ENCODE results near the gene ABCA7.

Gene ABCA7

DNA sequence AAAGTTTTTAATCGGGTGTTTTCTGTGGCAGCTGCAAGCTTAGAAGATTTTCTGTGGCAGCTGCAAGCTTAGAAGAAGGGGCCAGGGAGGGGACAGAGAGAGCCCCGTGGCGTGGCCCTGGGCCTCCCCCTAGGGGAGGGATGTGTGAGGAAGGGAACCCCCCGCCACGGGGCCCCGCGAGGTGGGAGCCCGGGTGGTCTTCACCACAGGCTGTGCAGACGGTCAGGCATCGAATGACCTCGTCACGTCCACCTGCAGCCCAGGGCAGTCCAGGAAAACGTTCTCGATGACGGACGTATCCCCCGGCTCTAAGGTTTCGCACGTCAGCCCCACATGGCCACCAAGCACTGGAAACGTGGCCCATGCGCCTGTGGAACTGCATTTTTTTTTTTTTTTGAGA is 46.7 kb downstream of the ABCA7 start:
- in situ Hi-C loops (cut with HindIII; ENCODE audit: low sequenced_read_pairs) = no loop called here

DNA sequence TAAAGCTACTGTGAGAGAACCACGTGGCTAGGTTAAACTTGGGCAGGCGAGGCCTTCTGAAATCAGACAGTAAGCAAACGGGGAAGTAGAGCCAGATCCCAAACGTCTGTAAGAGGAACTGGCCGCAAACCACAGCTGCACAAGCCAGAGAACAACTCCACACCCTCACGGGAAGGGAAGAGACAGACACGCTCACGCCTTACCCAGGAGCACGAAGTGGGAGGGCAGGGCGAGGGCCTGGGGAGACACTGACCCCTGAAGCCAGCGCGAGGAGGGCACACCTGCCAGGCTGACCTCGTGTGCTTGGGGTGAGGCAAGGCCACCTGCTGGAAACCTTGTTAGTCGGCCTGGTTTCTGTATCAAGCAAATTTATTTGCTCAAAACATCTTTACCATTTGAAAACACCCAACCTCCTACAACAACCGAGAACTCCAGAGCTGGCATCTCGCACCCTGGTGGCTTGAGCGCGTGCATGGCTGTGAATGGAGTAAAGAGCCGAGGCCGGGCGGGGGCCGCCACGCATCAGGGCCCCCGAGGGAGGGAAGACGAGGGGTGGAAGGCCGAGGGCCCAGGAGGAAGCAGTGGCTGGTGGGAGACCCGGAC is 48.0 kb downstream of the ABCA7 start:
- in situ Hi-C loops (cut with HindIII; ENCODE audit: low sequenced_read_pairs) = no loop called here

DNA sequence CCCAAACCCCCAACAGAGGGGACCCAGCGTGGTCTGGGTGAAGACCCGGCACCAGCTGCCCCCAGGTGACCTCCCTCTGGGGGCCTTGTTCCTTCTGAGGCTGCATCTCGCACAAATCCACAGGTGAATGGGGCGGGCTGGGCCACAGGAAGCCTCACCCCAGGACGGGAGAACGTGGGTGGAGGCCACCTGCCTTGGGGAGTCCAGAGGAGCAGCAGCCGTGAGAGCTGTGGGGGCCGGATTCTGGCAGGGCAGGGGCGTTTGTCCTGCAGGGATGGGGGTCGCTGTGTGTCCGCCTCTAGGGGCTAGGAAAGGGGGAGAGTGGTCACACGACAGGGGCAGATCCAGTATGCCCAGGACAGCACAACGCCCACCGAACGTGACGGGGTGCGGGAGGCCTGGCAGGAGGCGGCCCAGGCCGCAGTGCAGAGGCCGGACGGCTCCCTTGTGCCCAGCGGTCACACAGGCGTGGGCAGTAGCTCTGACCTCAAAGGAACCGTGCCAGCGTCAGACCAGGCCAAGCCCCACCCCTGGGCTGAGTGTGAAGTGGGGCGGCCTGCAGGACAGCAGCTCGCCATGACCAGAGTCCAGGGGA is 48.6 kb downstream of the ABCA7 start:
- in situ Hi-C loops (cut with HindIII; ENCODE audit: low sequenced_read_pairs) = no loop called here

DNA sequence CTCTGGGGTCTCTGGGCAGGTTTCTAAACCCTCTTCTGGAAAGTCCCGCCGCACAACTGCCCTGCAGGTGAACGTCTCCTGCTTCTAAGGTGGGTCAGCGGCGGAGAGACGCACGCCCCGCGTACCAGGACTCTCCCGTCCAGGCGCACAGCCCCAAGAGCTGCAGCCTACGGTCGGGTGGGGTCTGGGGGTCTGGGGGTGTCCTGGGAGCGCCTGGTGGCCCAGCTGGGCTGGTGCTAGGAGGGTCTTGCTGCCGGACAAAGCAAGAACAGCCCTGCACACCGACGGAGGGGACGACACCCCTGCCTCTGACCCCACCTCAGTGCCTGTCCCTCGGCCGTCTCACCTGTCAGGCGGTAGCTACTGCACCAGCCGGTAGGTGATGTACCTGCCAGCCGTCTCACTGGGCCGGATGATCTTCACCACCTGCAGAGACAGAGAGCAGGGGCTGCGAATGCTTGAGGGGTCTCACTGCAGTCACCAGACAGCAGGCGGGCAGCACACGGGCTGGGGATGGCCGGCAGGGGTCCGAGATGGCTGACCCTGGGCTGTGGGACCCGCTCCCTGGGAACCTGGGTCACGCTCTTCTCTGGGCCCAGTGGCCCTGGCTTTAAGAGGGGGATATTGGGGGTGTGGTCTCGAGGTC is 49.3 kb downstream of the ABCA7 start:
- in situ Hi-C loops (cut with HindIII; ENCODE audit: low sequenced_read_pairs) = no loop called here

DNA sequence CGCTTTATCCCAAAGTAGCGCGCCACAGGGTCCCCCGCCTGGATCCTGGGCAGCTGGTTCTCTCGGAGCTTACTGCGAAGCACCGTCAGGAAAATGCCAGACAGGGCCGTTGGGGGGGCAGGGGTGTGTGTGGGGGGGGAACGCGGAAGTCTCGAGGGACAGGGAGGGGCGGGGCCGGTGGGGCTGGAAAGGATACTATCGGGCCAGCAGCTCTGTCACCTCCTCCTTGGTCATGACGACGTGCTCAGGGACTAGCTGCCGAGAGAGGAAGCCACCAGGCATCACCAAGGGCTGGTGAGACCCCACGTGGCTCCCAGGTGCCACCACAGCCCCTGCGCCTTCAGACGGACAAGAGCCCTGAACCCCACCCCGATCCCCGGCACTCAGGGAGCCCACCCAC is 50.0 kb downstream of the ABCA7 start:
- in situ Hi-C loops (cut with HindIII; ENCODE audit: low sequenced_read_pairs) = no loop called here

DNA sequence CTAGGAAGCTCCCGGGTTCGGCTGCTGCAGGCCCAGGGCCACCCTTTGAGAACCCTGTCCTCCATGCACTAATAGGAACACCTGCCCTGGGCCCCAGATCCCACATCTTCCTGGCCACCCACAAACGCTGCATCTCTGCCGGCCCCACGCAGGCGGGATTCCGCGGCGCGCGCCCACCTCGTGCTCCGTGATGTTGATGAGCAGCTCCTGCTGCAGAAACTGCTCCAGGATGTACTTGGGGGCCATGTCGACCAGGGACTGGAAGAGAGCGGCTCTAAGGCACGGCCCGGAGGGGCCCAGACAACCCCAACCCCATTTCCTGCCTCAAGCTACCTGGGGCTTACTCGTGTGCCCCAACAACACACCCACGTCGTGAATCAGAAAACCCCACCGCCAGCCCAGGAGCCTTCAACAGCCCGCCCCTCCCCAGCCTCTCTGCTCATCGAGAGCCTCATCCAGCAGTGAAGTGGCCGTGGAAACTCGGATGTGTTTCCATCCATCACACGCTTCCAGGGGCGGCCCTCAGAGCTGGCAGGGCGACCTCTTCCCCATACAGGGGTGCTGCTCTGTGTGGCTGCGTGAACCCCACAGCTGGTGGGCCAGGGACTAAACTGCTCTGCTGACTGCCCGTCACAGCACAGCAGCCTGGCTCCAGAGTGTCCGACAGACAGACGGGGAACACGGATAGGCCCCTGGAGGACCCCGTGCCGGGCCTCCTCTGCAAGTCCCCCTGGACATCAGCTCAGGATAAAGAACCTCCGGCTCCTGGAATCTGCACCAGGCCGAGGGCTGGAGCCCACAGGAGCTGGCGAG is 51.0 kb downstream of the ABCA7 start:
- in situ Hi-C loops (cut with HindIII; ENCODE audit: low sequenced_read_pairs) = no loop called here

DNA sequence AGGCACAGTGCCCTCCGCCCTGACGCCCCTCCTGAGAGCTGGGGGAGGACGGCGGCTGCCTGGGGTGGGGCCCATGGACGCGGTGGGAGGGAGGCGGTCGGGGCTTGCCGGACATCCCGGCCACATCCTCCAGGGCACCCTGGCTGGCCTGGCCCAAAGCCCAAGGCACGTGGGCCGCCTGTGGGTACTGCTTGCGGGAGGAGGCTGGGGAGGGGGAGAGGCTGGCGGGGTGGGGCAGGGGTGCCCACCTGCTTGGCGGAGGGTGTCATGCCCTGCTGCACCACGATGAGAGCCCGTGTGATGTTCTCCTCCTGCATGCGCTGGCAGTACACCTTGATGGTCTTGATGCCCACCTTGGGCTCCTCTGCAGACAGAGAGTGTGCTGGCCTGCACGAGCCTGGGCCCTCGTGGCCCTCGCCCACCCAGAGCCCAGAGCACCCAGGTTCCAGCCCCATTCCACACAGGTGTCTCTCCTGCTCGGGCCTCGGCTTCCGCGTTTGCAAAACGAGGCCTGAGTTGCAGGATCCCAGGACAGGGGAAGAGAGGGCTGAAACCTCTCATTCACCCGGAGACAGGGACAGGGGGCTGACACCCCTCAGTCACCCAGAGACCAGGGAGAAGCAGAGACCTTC is 51.8 kb downstream of the ABCA7 start:
- in situ Hi-C loops (cut with HindIII; ENCODE audit: low sequenced_read_pairs) = no loop called here

DNA sequence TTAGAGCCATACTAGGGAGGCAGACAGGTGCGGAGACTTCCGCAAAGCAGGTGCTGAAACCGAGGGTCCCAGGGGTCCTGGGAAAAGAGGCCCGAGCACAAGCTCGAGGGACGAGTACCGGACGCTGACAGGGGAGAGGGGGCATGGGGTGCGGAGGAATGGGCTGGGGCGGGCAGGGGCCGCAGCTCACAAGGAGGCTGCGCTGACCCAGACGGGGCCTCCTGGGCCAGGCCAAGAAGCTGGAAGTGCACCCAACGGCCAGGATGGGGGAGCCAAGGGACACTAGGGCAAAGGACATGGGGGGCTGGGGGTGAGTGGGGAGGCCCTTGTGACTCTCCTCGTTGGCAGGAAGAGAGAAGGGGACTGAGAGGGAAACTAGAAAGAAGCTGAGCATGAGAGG is 53.4 kb downstream of the ABCA7 start:
- in situ Hi-C loops (cut with HindIII; ENCODE audit: low sequenced_read_pairs) = no loop called here

DNA sequence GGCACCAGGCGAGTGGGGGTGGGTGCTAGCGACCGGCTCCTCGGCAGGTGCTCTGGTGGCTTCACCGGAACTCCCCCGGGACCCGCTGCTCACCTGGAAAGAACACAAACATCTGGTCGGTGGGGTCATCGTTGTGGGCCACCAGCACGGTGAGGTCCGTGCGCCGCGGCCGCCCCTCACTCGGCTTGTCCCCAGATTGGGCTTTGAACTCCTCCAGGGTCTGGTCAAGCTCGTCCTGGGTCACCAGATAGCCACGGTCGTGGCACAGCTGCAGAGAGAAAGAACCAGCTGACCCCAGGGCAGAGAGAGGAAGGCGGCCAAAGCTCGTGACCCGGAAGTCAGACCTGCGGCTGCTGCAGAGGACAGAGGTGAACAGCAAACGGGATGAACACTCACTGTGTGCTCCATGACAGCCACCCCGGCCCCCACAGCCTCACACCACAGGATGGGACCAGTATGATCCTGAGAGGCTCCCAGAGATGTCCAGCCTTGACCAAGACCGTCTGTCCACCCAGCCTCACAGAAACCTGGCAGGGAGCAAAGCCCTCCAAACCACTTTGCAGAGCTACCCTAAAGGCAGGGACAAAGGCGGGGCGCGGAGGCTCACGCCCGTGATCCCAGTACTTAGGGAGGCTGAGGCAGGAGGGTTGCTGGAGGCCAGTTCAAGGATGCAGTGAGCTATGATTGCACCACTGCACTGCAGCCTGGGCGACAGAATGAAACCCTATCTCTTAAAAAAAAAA is 54.1 kb downstream of the ABCA7 start:
- in situ Hi-C loops (cut with HindIII; ENCODE audit: low sequenced_read_pairs) = no loop called here

DNA sequence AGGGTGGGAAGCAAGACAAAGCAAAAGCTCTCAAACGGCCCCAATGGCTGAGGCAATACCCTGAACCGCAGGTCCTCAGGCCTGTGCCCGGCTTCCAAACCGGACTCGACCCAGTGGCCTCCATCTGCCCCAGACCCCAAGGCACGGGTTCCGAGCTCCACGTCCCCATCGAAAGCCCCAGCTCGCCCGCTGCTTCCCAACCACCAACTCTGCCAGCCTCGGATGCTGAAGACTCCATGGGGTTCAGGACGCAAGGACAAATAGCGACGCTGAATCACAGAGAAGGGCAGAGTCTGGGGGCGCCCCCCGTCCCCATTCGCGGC is 54.7 kb downstream of the ABCA7 start:
- in situ Hi-C loops (cut with HindIII; ENCODE audit: low sequenced_read_pairs) = no loop called here

DNA sequence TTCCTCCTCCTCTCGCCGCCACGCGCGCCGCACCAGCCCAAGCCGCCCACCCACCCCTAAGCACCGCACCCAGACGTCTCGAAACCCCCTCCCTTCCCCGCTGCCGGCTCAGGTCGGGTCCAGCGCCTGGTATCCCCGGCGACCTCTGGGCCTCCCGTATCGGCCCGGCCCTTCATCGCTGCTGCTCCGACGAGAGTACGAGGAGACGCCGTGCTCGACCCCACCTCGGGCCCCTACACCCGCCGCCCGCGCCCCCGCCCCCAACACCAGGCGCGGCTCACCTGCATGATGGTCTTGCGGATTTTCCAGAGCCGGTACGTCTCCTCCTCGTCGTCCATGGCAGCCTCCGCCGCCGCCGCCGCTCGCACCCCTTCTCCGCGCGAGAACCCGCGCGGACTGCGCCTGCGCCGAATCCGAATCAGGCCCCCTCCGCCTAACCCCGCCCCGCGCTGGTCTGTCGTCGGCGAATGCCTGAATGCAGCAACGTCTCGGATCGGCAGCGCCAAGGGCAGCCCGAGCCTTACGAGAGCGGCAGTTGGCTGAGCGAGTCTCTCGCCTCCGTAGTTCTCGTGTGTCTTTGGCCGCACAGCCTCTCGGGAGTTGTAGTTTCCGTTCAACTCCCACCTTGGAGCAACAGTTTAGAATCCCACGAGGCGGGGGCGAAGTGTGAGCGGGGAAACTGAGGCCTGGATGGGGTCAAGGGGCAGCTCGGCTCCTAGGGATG is 55.2 kb downstream of the ABCA7 start, which contains the start of gene POLR2E:
POLR2E (minus strand) TSS at position 398 of the 724 bp plus-strand sequence; CDS start at position 338, 60 bp downstream.
- in situ Hi-C loops (cut with HindIII; ENCODE audit: low sequenced_read_pairs) = no loop called here

DNA sequence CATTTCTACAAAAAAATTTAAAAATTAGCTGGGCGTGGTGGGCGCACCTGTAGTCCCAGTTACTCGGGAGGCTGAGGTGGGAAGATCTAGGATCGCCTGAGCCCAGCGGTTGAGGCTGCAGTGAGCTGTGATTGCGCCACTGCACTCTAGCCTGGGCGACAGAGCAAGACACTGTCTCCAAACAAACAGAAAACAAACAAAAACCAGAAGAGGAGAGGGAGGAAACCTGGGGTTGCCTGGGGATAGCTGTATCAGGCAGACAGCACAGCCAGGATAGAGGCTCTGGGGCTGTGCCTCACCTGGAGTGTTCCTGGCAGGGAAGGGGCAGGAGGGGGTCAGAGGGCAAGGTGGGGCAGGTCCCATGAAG is 57.9 kb downstream of the ABCA7 start:
- in situ Hi-C loops (cut with HindIII; ENCODE audit: low sequenced_read_pairs) = no loop called here

DNA sequence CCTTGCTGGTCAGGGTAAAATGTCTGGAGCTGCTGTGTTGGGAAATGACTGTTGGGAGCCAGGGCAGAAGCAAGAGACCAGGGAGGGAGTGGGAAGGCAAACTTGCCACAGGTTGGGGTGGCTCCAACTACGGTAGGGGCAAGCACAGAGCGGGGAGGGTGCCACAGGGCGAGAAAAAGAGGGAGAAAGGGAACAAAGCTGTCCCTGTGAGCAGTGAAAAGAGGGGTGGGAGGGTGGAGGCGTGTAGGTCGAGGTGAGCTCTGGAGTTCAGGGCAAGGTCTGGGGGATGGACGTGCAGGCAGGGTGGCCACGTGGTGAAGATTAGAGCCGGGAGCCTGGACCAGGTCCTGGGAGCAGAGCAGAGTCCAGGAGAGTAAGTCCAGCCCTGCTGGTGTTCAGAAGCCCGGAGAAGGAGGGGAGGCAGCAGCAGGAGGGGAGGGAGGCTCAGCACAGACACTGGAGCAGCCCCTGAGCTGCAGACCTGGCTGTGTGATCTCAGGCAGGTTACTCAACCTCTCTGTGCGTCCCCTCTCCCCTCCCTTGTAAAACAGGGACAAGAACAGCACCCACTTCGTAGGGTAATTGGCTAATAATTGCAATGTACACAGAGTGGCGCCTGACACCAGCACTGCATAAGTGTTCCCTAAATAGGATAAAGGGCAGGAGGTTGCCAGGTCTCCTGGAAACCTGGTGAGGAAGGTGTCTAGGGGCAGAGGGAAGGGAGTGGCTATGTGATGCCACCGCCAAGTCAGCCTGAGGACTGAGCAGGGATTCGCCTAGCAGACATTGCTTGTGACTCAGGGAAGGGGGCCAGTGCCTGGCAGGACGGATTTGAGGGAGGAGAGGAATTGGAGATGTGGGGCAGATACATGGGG is 58.5 kb downstream of the ABCA7 start:
- in situ Hi-C loops (cut with HindIII; ENCODE audit: low sequenced_read_pairs) = no loop called here

DNA sequence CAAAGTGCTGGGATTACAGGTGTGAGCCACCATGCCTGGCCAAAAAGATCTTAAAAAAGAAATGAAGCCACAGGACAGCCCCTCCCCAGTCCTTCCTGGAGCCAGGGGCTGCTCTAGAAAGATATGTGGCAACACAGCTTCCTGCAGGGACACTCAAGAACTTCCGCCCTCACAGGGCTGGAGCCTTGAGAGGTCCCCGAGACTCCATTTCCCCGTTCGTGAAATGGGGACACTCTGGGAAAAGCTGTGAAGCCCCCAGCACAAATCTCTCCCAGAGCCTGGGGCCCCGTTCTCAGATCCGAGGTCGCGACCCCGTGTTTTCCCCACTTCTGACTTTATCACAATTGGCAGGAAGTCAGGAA is 61.4 kb downstream of the ABCA7 start:
- in situ Hi-C loops (cut with HindIII; ENCODE audit: low sequenced_read_pairs) = no loop called here

DNA sequence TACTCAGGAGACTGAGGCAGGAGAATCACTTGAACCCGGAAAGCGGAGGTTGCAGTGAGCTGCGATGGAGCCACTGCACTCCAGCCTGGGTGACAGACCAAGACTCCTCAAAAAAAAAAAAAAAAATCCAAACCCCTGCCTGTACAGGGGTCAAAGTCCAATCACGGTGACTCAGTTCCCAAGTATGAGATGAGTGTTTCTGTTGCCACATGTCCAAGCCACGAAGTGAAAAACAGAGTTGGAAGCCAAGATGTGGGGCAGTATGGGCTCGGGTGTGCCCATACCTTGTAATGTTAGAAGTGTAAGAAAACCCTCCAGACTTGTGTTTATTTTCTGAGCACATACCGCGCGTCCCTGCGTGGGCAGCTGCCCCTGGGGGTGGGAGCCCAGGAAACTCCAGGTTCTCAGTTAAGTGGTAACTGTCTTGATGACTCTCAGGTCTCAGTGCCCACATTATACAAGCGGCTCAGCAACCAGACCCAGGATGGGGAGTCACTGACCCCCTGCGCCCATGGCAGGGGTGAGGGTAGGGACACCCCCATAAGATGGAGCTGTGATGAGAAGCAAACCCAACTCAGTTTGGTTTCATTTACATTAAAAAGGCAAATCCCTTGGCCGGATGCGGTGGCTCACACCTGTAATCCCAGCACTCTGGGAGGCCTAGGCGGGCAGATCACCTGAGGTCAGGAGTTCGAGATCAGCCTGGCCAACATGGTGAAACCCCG is 62.7 kb downstream of the ABCA7 start:
- in situ Hi-C loops (cut with HindIII; ENCODE audit: low sequenced_read_pairs) = no loop called here

DNA sequence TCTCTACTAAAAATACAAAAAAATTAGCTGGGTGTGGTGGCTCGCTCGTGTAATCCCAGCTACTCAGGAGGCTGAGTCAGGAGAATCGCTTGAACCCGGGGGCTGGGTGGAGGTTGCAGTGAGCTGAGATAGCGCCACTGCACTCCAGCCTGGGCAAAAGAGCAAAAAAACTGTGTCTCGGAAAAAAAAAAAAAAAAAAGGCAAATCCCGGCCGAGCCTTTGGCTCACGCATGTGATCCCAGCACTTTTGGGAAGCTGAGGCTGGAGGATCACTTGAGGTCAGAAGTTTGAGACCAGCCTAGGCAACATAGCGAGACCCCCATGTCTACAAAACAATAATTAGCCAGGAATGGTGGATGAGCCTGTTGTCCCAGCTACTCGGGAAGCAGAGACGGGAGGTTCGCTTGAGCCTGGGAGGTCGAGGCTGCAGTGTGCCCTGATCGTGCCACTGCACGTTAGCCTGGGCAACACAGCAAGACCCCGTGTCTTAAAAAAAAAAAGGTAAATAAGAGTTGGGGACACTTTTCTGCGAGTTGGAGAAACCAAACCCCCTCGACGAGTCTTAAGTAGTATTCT is 63.3 kb downstream of the ABCA7 start:
- in situ Hi-C loops (cut with HindIII; ENCODE audit: low sequenced_read_pairs) = no loop called here

DNA sequence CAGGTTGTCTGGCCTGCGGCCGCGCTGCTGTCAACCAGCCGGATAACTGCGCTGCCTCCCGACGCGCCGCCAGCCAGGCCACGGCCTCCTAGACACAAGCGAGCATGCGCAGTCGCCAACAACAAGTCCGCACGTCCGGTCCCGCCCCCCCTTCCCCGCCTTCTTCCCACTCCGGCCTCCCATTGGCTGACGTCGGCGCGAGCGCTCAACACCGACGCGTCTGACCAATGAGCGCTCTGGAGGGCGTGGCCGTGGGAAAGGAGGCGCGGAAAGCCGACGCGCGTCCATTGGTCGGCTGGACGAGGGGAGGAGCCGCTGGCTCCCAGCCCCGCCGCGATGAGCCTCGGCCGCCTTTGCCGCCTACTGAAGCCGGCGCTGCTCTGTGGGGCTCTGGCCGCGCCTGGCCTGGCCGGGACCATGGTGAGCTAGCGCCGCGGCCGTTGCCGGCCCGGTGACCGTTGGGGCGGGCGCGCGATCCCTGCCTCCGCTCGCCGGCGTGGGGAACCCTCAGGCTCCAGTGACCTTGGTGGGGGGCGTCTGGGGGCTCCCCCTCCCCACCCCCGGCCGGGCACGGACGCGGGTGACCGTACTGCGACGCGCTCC is 63.9 kb downstream of the ABCA7 start, which contains the start of gene GPX4:
GPX4 (plus strand) TSS at position 287 of the 603 bp plus-strand sequence; CDS start at position 337, 50 bp downstream.
- in situ Hi-C loops (cut with HindIII; ENCODE audit: low sequenced_read_pairs) = no loop called here
